Keratinocyte (primary cell): ENCODE measurements around the gene MYLK4.

Source experiments
- CTCF ChIP-seq, 3 experiments: IDR thresholded peaks in 1 of 3; conservative IDR thresholded peaks in 1 of 3; optimal IDR thresholded peaks in 1 of 3; 2 replicates in 2 of 3; 3 replicates in 1 of 3; pipeline versions ENCODE3 to v1.5.1; 2011; ENCODE audit warnings: low read length in 3 of 3, mild to moderate bottlenecking in 3 of 3, moderate library complexity in 2 of 3, control low read depth in 1 of 3, inconsistent platforms in 1 of 3; ENCODE audit not compliant: insufficient read depth in 2 of 3; ENCODE audit errors: extremely low read depth in 1 of 3
- EZH2 ChIP-seq: IDR thresholded peaks from one replicate; pipeline ENCODE4 v1.6.1; 2012; ENCODE audit warnings: inconsistent platforms, mild to moderate bottlenecking, low read length, moderate library complexity

GRCh38 chr6:2632976-2633584 lies 117.6 kb downstream of the MYLK4 start:
- TF ChIP-seq EZH2 (no peak), CTCF (optimal IDR thresholded peaks at IDR 0.05 in 1 of 3, IDR thresholded peaks at IDR 0.05 in 1 of 3, conservative IDR thresholded peaks at IDR 0.05 in 1 of 3; ENCODE audit: extremely low read depth in 1 of 3, insufficient read depth in 2 of 3, low read length in 3 of 3) (no peak)
